T-helper 1 cell (primary cell): ENCODE data around the gene CAMTA1.
"Not testable (repeated sequence)": the region's sequence is repeated elsewhere in the genome, so short reads cannot be mapped to it uniquely, and the experiment has no call there.

Experiments
- DNase-seq, 5 donors: peaks; one replicate each; pipeline ENCODE4 v3.0.0-alpha.2; 2012 to 2020

Gene CAMTA1

DNA sequence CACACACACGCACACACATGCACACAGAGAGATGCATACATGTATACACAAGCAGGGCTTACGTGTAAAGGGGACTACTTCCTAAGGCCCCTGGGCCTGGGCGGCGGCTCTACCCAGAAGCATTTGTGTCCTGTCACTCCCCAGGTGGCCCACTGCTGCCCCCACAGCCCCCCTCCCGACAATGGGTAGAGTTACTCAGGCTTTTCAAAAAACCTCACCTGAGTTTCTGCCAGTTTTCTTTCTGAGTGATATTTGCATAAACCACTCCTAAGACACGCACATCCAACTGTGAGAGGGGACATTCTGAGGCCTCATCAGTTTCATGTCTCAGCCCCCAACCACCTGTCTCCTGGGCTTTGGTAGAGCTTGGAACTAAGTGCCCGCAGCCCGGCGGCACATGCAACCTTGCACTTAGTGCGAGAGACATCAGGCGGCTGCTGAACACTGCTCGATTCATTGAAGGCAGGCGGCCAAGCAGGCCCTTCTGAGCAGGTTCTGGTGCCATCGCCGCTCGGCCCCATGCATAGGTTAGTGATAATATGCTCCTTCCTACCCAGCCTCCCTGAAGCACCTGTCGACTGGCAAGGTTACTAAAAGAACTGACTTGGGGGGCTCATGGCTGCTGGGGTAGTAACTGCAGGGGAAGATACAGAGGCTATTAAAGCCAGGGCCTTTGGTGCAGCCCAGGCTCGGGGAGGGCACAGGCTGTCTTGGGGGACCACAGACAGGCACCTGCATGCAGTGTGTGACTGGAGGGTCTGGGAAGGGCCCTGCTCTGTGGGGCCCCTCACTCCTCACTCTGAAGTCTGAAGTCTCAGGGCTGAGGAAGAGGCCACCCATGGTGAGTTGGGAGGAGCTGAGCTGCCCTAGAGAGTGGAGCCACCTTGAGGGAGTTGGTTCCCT, 621.6 kb downstream of the CAMTA1 start:
- DNase-seq: no peak

DNA sequence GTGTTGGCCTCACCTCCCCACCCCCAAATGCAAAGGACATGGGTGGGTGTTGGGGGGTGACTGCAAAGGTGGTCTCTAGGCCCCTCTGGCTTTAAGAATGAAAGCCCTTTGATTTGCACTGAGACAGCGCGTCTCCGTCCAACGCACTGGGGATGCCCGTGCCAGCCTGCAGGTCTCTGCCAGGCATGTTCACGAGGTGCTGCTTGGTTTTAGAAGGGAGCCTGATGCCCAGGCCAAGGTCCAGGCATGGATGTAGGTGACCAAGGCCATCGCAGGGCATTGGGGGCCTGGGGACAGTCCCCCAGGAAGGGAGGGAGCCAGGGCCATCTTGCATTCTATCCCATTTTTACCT, 622.3 kb downstream of the CAMTA1 start:
- DNase-seq: no peak

DNA sequence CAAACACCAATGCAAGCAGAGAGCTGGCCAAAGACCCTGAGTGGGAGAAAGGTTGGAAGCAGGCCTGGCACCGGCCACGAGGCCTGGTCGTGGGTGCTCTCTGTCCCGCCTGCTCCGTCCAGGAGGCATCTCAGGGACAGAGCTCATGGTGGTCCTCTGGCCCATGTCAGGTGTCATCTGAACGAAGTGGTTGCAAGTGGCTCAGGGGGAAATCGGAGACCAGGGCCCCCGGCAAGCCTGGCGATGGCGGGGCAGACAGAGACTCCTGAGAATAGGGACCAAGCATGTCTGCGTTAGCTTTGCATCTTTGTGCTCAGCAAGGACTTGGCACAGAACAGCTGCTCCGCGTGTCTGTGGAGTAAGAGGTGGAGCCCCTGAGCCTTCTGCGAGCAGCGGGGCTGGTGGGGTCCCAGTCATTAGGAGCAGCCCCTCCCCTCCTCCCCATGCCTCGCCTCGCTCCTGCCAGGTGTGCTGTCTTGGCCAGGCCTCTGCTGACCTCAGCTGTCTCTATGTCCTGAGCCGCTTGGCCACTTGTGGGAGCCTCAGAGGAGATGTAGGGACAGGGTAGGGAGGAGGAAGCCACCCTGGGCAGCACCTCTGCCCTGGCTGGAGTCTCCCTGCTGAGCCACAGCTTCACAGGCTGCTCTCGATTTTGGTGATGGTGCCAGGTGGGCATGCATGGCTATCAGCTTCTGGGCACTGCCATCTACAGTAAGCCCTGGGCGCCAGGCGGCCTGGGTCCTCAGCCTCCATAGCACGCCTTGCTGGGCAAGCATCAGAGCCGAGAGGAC, 622.9 kb downstream of the CAMTA1 start:
- no peak for DNase-seq

DNA sequence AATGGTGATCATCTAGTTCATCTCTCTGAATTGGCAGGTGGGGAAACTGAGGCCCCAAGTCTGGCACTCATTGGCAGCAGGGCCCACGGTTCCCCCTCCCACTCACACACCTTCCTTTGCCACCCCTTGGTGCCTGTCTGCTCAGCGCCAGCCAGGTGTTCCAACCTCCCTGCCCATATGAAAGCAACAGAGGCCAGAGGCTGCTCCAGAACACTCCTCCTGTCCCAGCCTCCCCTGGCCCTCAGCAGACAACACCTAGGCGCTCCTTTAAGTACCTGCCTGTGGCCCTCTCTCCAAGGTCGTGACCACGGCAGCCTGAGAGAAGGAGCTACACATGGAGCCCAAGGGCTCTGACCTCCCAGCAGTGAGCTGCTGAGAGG, 623.5 kb downstream of the CAMTA1 start:
- no peak for DNase-seq

DNA sequence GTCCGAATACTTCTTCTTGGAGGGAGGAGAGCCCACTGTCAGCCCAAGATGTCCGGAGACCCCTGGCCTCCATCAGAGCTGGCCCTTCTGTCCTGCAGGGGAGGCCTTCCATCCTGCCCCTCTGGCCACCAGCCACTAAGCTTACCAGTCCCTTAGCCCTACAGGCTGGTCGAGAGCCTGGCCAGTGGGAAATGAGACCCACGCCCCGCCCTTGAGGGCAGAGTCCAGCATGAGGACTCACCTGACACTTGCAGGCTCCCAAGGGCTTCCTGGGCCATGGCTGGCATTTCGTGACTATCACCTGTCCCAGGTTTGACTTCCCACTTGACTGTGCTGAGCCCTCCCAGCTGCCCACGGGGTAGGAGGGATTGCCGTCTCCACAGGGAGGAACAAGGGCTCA, 624.0 kb downstream of the CAMTA1 start:
- no peak for DNase-seq

DNA sequence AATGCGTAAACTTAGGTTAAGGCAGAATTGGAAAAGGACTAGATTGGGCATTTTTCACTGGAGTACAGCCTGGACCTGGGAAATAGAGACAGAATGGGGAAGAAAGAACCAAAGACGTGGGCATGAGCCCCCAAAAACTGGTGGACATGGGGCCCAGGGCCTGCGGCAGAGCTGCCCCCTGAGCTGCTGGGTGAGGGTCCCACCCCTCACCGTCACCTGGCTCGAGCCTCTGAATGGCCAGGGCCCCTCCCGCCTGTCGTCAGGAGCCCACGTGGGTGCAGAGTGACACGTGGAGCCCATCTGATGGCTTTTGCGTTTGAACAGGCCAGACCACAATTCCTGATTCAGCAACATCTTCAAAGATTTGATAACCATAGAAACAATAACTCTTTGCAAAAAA, 624.9 kb downstream of the CAMTA1 start:
- no peak for DNase-seq

DNA sequence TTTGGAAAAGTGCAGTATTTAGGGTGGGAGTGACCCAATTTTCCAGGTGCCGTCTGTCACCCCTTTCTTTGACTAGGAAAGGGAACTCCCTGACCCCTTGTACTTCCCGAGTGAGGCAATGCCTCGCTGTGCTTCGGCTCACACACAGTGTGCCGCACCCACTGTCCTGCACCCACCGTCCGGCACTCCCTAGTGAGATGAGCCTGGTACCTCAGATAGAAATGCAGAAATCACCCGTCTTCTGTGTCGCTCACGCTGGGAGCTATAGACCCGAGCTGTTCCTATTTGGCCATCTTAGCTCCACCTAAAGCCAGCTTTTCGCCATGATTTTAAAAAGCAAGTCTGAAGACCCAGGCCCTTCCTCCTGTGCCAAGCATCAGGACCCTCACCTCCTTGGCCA, 632.4 kb downstream of the CAMTA1 start:
- DNase-seq: not testable (repeated sequence)

DNA sequence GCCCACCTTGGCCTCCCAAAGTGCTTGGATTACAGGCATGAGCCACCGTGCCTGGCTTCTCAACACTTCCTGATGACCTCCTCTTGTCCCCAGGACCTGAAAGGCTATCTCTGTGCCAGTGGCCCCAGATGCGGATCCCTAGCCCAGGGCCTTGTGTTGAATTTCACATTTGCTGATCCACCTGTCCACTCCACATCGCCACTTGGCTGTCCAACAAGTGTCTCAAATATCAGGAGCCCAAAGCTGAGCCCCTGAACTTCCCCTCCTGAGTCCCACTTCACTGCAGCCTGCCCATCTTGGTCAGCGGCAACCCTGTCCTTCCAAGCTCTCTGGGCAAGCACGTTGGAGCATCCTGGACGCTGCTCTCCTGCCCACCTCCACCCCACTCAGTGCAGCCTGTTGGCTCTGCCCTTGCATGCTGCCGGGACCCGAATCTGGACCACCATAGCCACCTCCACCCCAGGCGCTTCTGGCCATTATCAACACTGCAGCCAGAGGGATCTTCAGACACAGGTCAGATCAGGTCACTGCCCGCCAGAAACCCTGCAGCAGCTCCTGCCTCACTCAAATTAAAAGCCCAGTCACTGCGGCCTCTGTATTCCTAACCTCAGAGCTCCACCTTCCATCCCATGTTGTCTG, 633.3 kb downstream of the CAMTA1 start:
- no peak for DNase-seq

DNA sequence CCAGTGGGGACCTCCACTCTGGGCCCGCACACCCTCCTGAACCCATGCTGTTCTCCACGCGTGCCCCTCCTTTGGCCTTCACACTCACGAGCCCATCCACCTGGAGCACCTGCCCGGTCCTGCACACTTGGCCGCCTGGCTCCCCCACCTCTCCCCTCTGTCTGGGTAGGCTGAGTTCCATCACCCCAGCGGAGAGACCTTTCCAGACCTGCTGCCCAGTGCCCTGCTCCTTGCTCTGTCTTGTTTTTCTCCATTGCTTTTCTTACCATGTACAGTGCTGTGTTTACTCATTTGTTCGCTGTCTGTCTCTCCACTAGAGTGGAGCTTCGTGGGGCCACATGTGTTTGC, 634.8 kb downstream of the CAMTA1 start:
- no peak for DNase-seq

DNA sequence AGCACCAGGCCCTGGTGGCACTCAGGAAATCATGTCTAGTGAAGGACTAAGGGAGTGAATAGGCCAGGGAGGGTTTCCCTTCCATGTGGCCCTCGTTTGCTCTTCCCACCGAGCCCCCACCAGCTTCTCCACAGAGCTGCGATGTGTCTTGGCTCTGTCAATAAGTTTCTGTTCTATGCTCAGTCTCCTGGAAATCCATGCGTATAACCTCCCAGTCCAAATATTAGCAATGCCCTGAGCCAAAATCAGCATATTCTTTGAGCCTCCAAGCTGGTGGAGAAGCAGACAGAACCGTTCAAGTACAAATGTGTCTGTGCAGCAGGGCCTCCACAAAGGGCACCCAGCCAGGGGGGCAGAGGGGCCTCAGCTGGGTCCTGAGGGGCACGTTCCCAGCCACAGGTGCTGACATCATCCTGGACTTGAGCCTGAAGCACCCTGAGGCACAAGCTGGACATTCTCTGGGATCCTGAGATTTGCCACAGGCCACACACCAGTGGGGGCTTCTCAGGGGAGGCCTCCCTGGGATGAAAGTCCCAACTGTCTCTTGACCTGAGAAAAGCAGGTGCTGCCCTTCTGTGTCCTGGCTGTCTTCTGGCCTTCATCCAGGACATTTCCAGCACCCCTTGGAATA, 635.3 kb downstream of the CAMTA1 start:
- no peak for DNase-seq

DNA sequence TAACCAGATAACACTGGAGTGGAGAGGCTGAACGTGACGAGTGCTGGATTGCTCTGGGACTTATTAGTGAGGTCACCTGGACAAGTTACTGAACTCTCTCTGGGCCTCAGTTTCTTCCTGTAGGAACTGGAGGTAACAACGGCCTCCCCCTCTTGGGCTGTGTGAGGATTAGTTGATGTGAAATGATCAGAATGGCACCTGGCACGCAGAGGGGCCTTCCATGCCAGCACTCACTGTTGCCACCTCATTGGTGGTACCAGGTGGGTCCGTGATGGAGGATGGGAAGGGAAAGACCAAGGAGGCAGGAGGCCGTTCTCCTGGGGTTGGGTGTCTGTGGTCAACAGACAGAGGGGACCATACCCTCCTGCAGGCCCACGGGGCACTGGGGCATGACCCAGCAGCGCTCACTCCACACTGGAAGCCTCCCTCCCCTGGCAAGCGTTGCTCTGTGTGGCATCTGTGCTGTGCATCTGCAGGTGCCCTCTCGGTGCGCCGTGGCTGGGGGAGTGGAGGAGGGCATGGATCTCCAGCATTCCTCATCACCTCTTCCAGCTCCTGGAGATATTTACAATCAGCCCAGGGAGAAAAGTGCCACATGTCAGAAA, 636.3 kb downstream of the CAMTA1 start:
- DNase-seq: no peak

DNA sequence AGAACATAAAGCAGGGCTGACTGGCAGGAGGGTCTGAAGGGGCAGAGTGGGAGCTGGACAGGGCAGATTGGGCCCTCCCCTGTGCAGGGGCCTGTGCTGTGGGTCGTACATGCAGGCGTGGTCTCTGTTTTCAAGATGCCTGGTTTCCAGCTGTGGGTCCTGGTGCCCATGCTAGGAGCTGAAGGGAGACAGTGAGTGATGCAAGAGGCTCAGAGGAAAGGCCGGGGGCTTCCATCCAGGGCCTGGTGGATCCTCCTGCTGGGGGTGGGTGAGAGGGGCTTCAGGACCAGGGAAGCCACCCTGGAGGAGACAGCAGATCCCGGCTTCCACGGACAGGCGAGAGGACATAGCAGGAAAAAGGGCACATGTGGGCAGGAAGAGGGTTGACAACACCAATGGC, 636.8 kb downstream of the CAMTA1 start:
- no peak for DNase-seq

DNA sequence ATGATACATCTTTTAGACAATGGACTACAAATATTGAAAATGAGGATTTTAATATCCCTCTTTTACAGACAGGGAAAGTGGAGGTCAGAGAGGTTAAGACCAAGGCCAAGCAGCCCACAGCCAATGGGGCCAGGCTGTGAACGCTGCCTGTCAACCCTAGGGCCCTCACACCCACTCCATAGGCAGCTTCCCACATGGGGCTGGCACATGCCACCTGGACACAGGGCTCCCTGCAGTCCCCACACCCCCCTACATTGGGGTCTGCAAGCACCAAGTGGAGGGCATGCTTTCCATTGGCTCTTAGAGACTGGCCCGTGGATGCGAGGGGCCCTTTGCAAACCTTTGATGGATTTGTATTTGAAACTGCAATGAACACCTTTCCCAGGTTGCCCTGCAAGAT, 637.3 kb downstream of the CAMTA1 start:
- DNase-seq: no peak

DNA sequence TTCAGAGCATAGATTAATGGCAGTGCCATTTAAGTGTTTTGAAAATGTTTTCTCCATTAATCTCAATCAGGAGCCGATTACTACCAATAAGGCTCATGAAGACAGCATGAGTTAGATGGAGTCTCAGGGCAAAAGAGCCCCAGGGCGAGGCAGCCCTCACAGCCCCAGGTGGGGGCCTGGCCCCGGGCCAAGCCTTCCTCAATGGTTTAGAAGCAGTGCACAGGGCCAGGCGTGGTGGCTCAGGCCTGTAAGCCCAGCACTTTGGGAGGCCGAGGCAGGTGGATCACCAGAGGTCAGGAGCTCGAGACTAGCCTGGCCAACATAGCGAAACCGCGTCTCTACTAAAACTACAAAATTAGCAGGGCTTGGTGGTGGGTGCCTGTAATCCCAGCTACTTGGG, 637.7 kb downstream of the CAMTA1 start:
- DNase-seq: no peak

DNA sequence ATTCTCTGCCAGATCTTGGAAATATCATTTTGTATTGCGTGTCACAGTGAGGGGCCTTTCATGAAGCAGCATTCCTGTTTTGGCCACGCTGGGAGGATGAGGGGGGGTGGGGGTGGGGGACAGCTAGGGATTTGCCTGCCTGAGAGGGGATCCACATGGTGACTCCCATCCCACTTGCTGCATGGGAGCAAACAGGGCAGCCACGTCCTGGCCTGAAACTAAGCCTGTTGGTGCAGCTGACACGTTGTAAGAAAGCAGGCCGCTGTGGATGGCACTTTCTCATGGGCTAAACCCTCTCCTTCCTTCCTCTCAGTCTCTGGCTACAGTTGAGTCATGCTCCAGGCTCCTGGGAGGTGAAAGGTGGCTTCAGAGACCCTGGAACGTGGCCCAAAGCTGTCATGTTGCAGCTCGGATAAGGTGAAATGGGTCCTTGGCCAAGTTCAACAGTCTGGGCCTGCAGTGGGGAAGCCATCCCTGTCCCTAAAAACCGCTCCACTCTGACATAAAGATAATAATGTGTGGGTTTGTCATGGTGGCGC, 639.2 kb downstream of the CAMTA1 start:
- no peak for DNase-seq

DNA sequence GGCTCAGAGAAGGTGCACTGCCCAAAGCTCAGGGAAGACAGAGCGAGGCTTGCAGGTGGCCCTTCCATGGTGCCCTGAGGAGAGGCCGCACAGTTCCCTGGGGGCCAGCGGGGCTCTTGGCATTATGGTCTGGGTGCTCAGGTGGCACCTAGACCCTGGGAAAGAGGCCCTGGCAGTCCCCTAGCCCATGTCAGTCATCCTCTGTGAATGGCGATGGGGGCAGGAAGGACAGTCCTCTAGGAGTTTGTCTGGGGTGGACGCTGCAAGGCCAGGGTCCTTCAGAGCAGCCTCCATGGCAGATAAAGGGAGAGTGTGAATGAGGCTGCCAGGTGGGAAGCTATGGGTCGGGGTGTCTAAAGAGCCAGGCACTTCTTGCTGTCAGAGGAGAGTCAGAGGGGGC, 640.0 kb downstream of the CAMTA1 start:
- no peak for DNase-seq

DNA sequence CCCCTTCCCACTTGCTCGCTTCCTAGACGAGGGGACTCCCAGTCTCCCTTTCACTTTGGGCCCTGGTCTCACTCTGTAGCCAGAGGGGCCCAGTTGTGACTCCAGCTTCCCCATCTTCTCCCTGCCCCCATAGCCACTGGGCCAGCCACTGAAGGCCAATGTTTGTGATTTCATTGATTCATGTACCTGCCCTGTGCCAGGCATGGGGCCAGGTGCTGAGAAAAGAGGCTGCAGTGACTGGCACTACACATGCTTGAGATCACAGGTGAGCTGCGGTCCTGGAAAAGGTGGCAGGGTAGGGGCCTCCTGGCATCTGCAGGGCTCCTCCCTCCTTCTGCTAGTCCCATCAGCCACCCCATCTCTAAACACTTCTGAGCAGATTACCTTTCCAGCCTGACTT, 640.5 kb downstream of the CAMTA1 start:
- DNase-seq: no peak

DNA sequence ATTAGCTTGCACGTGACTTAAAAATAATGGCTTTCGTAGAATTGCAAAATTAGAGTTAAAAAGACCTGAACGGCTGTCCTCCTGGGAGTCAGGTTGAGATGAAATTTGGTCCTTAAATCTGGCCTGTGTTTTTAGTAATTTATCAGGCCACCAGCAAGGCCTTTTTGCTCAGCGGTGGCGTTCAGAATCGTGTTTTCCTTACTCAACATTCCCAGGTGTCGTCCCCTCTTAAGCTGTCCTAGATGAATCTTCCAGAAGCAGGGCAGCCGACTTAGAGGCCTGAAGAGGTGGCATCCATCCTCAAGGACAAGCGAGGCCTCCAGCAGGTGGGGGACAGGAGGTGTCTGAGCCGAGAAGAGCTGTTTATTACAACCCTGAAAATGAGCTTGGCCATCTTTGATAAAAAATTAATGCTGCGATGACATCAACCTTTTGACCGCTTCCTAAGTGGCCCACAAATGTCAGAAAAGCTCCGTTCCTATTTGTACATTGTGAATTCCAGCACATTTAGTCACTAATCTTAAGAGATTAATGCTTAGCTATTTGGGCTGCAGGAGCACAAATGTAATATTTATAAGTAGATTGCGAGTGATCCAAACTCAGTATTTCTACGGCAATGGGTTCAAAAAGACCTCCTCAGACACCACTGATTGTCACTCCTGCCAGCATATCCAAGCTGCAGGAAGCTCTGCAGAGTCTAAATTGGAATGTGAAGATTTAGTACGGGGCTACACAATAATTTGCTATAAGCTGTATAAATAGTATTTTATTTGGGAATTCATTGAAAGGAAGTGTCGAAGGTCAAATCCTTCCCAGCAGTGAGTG, 641.7 kb downstream of the CAMTA1 start:
- DNase-seq: no peak

DNA sequence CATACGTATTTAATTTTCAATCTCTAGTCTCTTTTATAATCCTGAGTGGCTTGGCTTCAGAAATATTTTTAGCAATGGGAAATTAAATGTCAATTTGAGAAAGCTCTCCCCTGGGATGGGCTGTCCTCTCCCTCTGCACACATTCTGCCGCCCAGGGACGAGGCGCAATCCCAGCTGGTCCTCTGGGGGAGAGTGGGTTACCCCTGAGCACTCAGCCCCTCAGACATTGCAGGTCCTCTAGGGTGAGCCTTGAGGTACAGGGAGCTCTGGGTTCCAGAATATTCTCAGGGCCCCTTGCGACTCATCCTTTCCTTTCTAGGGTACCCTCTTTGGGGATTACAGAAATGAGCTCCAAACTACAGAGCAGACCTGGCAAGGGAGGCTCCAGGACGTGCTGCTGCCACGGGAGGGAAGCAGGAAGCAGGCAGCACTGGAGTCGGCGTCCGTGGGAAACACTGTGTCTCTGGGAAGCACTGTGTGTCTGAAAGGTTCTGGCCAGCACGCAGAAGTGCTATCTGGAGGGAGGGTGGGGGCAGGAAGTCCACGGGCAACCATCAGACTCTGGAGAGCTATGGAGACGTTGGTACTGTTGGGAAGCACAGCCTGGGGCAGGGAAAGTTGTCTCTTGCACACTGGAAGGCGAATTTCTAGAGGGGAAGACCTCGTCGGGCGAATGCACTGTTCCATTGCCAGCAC, 642.5 kb downstream of the CAMTA1 start:
- no peak for DNase-seq

DNA sequence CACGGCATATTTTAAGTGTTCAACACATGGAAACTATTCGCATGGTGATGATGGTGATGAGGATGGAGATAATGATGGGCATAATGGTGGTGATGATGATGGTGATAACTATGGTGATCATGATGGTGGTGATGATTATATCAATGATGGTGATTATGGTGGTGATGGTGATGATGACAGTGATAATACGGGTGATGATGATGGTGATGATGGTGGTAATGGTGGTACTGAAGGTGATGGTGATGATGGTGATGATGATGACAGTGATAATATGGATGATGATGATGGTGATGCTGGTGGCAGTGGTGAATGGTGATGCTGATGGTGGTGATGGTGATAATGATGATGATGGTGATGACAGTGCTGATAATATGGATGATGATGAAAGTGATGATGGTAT, 644.0 kb downstream of the CAMTA1 start:
- DNase-seq: no peak

DNA sequence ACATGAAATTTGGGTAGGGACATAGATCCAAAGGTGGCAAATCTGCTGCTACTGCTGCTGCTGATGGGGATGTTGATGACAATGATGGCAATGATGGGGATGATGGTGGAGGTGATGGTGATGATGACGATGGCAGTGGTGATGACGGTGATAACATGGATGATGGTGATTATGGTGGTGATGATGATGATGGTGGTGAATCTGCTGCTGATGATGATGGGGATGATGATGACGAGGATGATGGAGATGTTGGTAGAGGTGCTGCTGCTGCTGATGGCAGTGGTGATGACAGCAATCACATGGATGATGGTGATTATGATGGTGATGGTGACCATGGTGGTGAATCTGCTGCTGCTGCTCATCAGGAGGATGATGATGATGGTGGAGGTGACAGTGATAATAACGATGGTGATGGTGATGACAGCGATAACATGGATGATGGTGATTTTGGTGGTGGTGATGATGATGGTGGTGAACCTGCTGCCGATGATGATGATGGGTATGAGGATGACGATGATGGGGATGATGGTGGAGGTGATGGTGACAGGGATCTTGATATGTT, 644.9 kb downstream of the CAMTA1 start:
- no peak for DNase-seq
